A673 (cell line): ENCODE results near the gene NDUFB2. TPM values are rescaled to one million over a fixed set of nuclear protein-coding genes. Genes with fewer than 3 reads are reported as not detected.
"Not testable (repeated sequence)": the region's sequence is repeated elsewhere in the genome, so short reads cannot be mapped to it uniquely, and the experiment has no call there.

Experiments
- BruUV-seq: library from RNA; stranded (reverse); fragments of 400-500 nt; replicated peaks from 2 replicates; lab custom pipeline; 2021; lab: Mats Ljungman, UMichigan
- CTCF ChIA-PET: fragments of 300-600 bp; sonication (Branson Sonifier 250); formaldehyde crosslinking; loops from one replicate; lab custom pipeline; 2022; ENCODE audit warnings: antibody characterized with exemption; lab: Charles Lee
- POLR2A ChIA-PET: fragments of 300-600 bp; sonication (Branson Sonifier 250); formaldehyde crosslinking; loops from one replicate; lab custom pipeline; 2022; ENCODE audit warnings: antibody characterized with exemption; ENCODE audit not compliant: low non-redundant PET; lab: Charles Lee
- DNase-seq: peaks from one replicate; pipeline ENCODE4 v3.0.0-alpha.2; 2015; ENCODE audit warnings: low spot score
- H3K27ac ChIP-seq: fragments of 200-600 bp; sonication (generic); 2 replicates; pipeline ENCODE4 v1.5.1; 2016; ENCODE audit warnings: mixed run types, low read depth, mild to moderate bottlenecking, mixed read lengths, antibody characterized with exemption, low read length; ENCODE audit not compliant: poor library complexity, severe bottlenecking
- H3K27me3 ChIP-seq: fragments of 200-600 bp; sonication (generic); replicated peaks from 2 replicates; pipeline ENCODE4 v1.6.1; 2017; ENCODE audit warnings: mixed run types, low read depth, mild to moderate bottlenecking, mixed read lengths, antibody characterized with exemption, low read length; ENCODE audit not compliant: insufficient read depth, poor library complexity
- H3K36me3 ChIP-seq: fragments of 200-600 bp; sonication (generic); 2 replicates; pipeline ENCODE4 v1.6.1; 2016; ENCODE audit warnings: mixed run types, mild to moderate bottlenecking, mixed read lengths, antibody characterized with exemption, low read length; ENCODE audit not compliant: insufficient read depth, poor library complexity, severe bottlenecking
- H3K4me1 ChIP-seq: fragments of 200-600 bp; sonication (generic); 2 replicates; pipeline ENCODE4 v1.6.1; 2017; ENCODE audit warnings: mixed run types, mild to moderate bottlenecking, mixed read lengths, antibody characterized with exemption, low read length; ENCODE audit not compliant: insufficient read depth, poor library complexity, severe bottlenecking
- H3K4me3 ChIP-seq: fragments of 200-600 bp; sonication (generic); 2 replicates; pipeline ENCODE4 v1.5.1; 2016; ENCODE audit warnings: low read depth, mixed run types, mild to moderate bottlenecking, mixed read lengths, low read length; ENCODE audit not compliant: poor library complexity, severe bottlenecking
- H3K9me3 ChIP-seq: fragments of 200-600 bp; sonication (generic); 2 replicates; pipeline ENCODE4 v1.6.1; 2016; ENCODE audit warnings: mixed run types, low read depth, mild to moderate bottlenecking, mixed read lengths, antibody characterized with exemption, low read length; ENCODE audit not compliant: poor library complexity, severe bottlenecking
- EZH2 ChIP-seq: fragments of 200-600 bp; sonication (generic); IDR thresholded peaks from 2 replicates; pipeline ENCODE4 v1.6.1; 2017; ENCODE audit warnings: borderline replicate concordance, low read depth, mild to moderate bottlenecking, mixed read lengths, antibody characterized with exemption, low read length; ENCODE audit not compliant: poor library complexity, severe bottlenecking
- intact Hi-C: fragments of 100-400 bp; cut with micrococcal nuclease; formaldehyde crosslinking; loops from one replicate; pipeline ENCODE4 v1.10.0; 2022; ENCODE audit not compliant: unreplicated experiment
- total RNA-seq: library from RNA; stranded (reverse); gene quantifications from 2 replicates; pipeline ENCODE4 v1.2.3, GENCODE V29; 2021
- TF ChIP-seq, protein P1 (sequence below): fragments of 300-800, 200-600 bp; sonication (generic); conservative IDR thresholded peaks from 2 replicates; pipeline ENCODE4 v1.5.1; 2017; ENCODE audit warnings: low read depth, mild to moderate bottlenecking, antibody characterized with exemption, low read length, moderate library complexity, mixed read lengths

The NDUFB2 gene
- total RNA-seq, 1 experiment from 2014 or later, result 192 TPM

DNA sequence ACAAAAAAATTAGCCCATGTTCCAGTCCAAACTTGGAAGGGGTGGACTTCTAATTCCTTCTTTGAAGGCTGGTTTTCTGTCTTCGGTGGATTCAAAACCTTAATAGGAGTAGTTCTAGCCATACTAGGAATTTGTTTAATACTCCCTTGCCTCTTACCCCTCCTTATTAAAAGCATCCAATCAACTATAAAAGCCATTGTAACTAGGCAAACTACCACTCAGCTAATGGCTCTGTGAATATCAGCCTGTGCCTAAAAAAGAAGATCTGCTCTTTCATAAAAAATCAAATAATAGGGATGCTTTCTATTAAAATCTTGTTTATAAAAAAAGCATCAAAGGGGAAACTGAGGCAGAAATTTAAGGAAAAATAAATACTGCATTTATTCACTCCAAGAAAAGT is 27.9 kb upstream of the NDUFB2 start:
- intact Hi-C loops, result no loop called here
- TF ChIP-seq EZH2, result no peak
- TF ChIP-seq, protein P1, sequence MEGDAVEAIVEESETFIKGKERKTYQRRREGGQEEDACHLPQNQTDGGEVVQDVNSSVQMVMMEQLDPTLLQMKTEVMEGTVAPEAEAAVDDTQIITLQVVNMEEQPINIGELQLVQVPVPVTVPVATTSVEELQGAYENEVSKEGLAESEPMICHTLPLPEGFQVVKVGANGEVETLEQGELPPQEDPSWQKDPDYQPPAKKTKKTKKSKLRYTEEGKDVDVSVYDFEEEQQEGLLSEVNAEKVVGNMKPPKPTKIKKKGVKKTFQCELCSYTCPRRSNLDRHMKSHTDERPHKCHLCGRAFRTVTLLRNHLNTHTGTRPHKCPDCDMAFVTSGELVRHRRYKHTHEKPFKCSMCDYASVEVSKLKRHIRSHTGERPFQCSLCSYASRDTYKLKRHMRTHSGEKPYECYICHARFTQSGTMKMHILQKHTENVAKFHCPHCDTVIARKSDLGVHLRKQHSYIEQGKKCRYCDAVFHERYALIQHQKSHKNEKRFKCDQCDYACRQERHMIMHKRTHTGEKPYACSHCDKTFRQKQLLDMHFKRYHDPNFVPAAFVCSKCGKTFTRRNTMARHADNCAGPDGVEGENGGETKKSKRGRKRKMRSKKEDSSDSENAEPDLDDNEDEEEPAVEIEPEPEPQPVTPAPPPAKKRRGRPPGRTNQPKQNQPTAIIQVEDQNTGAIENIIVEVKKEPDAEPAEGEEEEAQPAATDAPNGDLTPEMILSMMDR, result no peak
- H3K4me3 ChIP-seq, result no peak overlapping the region
- H3K9me3 ChIP-seq, result no peaks in the 10 kb centered on the region
- ChIA-PET POLR2A (no interaction called here), CTCF (no interaction called here)
- DNase-seq, result no peak
- H3K27me3 ChIP-seq, result no peaks in the 10 kb centered on the region
- H3K4me1 ChIP-seq, result peaks cover 4% of the 10 kb centered on the region
- no TSS peak for BruUV-seq
- H3K27ac ChIP-seq, result no peak overlapping the region
- no peaks in the 10 kb centered on the region for H3K36me3 ChIP-seq

DNA sequence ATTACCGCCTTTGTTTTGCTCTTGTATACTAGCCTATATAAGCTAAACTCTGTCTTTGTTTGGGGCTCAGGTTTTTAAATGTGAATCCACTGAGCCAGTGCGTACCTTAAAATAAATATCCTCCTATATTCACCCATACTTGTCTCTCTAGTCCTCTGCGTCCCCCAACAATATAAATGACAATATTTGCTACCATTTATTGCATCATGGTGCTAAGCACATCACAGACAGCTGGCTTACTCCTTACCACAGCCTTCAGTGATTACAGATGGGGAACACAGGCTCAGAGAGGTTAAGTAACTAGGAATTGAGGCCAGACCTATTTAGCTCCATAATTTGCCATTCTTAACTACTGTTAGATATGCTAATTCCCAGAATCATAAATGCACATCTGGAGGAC is 27.2 kb upstream of the NDUFB2 start:
- CTCF ChIA-PET, result no interaction called here
- no TSS peak for BruUV-seq
- POLR2A ChIA-PET, result no interaction called here

DNA sequence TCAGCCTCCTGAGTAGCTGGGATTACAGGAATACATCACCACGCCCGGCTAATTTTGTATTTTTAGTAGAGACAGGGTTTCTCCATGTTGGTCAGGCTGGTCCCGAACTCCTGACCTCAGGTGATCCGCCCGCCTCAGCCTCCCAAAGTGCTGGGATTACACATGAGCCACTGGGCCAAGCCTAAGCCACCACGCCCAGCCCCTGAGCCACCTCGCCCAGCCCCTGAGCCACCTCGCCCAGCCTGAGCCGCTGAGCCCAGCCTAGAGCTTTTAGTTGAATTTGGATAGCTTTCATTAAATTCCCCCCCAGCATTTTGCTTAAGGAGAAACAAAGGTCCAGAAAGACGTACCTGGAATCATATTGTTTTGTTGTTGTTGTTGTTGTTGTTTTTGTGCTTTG is 26.6 kb upstream of the NDUFB2 start:
- H3K27me3 ChIP-seq, POLR2A ChIA-PET, DNase-seq, H3K9me3 ChIP-seq, H3K27ac ChIP-seq, H3K4me3 ChIP-seq, intact Hi-C loops, CTCF ChIA-PET, H3K36me3 ChIP-seq, BruUV-seq: not testable (repeated sequence)
- H3K4me1 ChIP-seq, result peaks cover 12% of the 10 kb centered on the region

More for the DNA sequence above, 27.2 kb upstream of the NDUFB2 start:
- no peaks in the 10 kb centered on the region for H3K36me3 ChIP-seq
- no peaks in the 10 kb centered on the region for H3K9me3 ChIP-seq
- H3K27me3 ChIP-seq, result no peaks in the 10 kb centered on the region
- H3K4me3 ChIP-seq, result no peak overlapping the region
- no peak overlapping the region for H3K27ac ChIP-seq
- DNase-seq, result no peak
- peaks cover 11% of the 10 kb centered on the region for H3K4me1 ChIP-seq
- no peak for TF ChIP-seq EZH2
- TF ChIP-seq, protein P1, result no peak
- intact Hi-C loops, result no loop called here

DNA sequence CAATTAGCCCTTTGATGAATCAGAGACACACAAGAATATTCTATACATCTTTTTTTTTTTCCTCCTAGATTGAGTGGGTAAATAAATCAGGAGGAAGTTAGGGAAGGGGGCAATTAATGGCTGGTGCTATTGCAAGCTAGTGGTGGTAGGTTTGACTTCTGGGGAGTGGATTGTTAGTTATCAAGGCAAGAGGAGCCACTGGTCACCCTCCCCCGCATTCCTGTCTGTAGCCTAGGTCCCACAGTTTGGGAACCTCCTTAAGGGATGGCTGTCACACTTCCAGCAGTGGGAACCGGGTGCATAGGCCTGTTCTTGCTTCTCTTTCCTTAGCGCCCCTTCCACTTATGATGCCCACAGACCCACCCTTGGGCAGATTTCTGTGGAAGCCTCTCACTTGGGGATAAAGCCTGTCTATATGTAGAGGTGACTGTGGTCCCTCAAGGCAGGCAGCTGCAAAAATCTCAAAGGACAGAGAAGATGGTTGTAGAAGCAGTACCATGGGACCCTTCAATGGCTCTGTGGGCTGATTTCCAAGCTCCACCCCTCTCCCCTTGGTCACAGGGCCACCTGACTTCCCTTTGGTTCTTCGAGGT is 26.1 kb upstream of the NDUFB2 start:
- H3K4me3 ChIP-seq, result no peak overlapping the region
- H3K36me3 ChIP-seq, result no peaks in the 10 kb centered on the region
- intact Hi-C loops, result no loop called here
- no peak for DNase-seq
- H3K9me3 ChIP-seq, result no peaks in the 10 kb centered on the region
- TF ChIP-seq, protein P1, result no peak
- TF ChIP-seq EZH2, result no peak
- BruUV-seq, result no TSS peak
- no peak overlapping the region for H3K27ac ChIP-seq
- peaks cover 12% of the 10 kb centered on the region for H3K4me1 ChIP-seq
- POLR2A ChIA-PET, result no interaction called here
- H3K27me3 ChIP-seq, result no peaks in the 10 kb centered on the region
- CTCF ChIA-PET, result no interaction called here
